Keratinocyte (primary cell): ENCODE data around the gene ZNF232. TPM values are rescaled to one million over a fixed set of nuclear protein-coding genes. Genes with fewer than 3 reads are reported as not detected.
"Not testable (repeated sequence)": the region's sequence is repeated elsewhere in the genome, so short reads cannot be mapped to it uniquely, and the experiment has no call there.

Experiments
- DNase-seq: peaks from one replicate; pipeline ENCODE4 v3.0.0-alpha.2; 2011; ENCODE audit warnings: low read depth, missing footprints, low spot score
- FAIRE-seq: peaks from 2 replicates; lab custom pipeline; 2011; peaks lifted over from hg19 to GRCh38; lab: Jason Lieb, UNC
- H2AFZ ChIP-seq: 2 replicates; pipeline ENCODE4 v1.6.0; 2012; ENCODE audit warnings: low read length, control low read depth, inconsistent platforms; ENCODE audit not compliant: control insufficient read depth
- H3K27ac ChIP-seq: 2 replicates; pipeline ENCODE4 v1.5.1; 2011; ENCODE audit warnings: low read length; ENCODE audit not compliant: control insufficient read depth, insufficient read depth
- H3K27me3 ChIP-seq: 3 replicates; pipeline ENCODE4 v1.6.0; 2011; ENCODE audit warnings: low read length; ENCODE audit not compliant: control insufficient read depth, insufficient read depth; ENCODE audit errors: extremely low read depth
- H3K36me3 ChIP-seq, 2 experiments: 2 replicates in 1 of 2; 3 replicates in 1 of 2; pipeline ENCODE4 v1.5.1; 2011; ENCODE audit warnings: low read length in 2 of 2, mild to moderate bottlenecking in 1 of 2; ENCODE audit not compliant: control insufficient read depth in 2 of 2, insufficient read depth in 2 of 2; ENCODE audit errors: extremely low read depth in 1 of 2
- H3K4me1 ChIP-seq: 3 replicates; pipeline ENCODE4 v1.5.1; 2011; ENCODE audit warnings: low read length; ENCODE audit not compliant: control insufficient read depth, insufficient read depth; ENCODE audit errors: extremely low read depth
- H3K4me2 ChIP-seq: 3 replicates; pipeline ENCODE4 v1.6.0; 2011; ENCODE audit warnings: low read depth, low read length; ENCODE audit not compliant: control insufficient read depth, insufficient read depth; ENCODE audit errors: extremely low read depth
- H3K4me3 ChIP-seq, 3 experiments: fragments of 200-600 bp in 1 of 3; sonication (generic) in 1 of 3; 2 replicates in 2 of 3; 3 replicates in 1 of 3; pipeline ENCODE4 v1.5.1; 2011 to 2016; ENCODE audit warnings: low read length in 3 of 3, mild to moderate bottlenecking in 3 of 3, control low read depth in 2 of 3, inconsistent platforms in 1 of 3, low read depth in 1 of 3, mixed read lengths in 1 of 3, mixed run types in 1 of 3, moderate library complexity in 1 of 3; ENCODE audit not compliant: control insufficient read depth in 2 of 3, insufficient read depth in 2 of 3; ENCODE audit errors: extremely low read depth in 1 of 3
- H3K79me2 ChIP-seq: 2 replicates; pipeline ENCODE4 v1.6.0; 2012; ENCODE audit warnings: low read length; ENCODE audit not compliant: control insufficient read depth, insufficient read depth
- H3K9ac ChIP-seq: 3 replicates; pipeline ENCODE4 v1.6.0; 2011; ENCODE audit warnings: low read length; ENCODE audit not compliant: control insufficient read depth, insufficient read depth; ENCODE audit errors: extremely low read depth
- H3K9me1 ChIP-seq: 3 replicates; pipeline ENCODE4 v1.6.0; 2011; ENCODE audit warnings: low read length; ENCODE audit not compliant: control insufficient read depth, insufficient read depth; ENCODE audit errors: extremely low read depth
- H3K9me3 ChIP-seq: 2 replicates; pipeline ENCODE4 v1.5.1; 2012; ENCODE audit warnings: low read depth, low read length; ENCODE audit not compliant: control insufficient read depth
- H4K20me1 ChIP-seq: 3 replicates; pipeline ENCODE4 v1.6.0; 2011; ENCODE audit warnings: low read length; ENCODE audit not compliant: control insufficient read depth, insufficient read depth; ENCODE audit errors: extremely low read depth
- CTCF ChIP-seq, 3 experiments: IDR thresholded peaks in 1 of 3; conservative IDR thresholded peaks in 1 of 3; optimal IDR thresholded peaks in 1 of 3; 2 replicates in 2 of 3; 3 replicates in 1 of 3; pipeline versions ENCODE3 to v1.5.1; 2011; ENCODE audit warnings: low read length in 3 of 3, mild to moderate bottlenecking in 3 of 3, moderate library complexity in 2 of 3, control low read depth in 1 of 3, inconsistent platforms in 1 of 3; ENCODE audit not compliant: insufficient read depth in 2 of 3; ENCODE audit errors: extremely low read depth in 1 of 3
- EZH2 ChIP-seq: IDR thresholded peaks from one replicate; pipeline ENCODE4 v1.6.1; 2012; ENCODE audit warnings: inconsistent platforms, mild to moderate bottlenecking, low read length, moderate library complexity
- dilution Hi-C: fragments of 300-500 bp; cut with MboI; formaldehyde crosslinking; loops from one replicate; pipeline ENCODE4 v1.7.0; 2020; ENCODE audit warnings: low sequenced_read_pairs; ENCODE audit not compliant: extremely low pct_ligation_motif_present
- polyA plus RNA-seq, 5 experiments: library from polyadenylated mRNA; depleted of rRNA in 3 of 5; stranded (reverse) in 3 of 5; stranded (forward) in 1 of 5; unstranded in 1 of 5; fragments of >200 nt; gene quantifications; 1 replicate in 1 of 5; 2 replicates in 3 of 5; 3 replicates in 1 of 5; pipeline versions ENCODE4 v1.2.1 to v1.2.3, GENCODE V29; 2011 to 2012; ENCODE audit warnings: missing spikeins in 2 of 5, low read depth in 1 of 5, low replicate concordance in 1 of 5

ZNF232 gene
- polyA plus RNA-seq, 1 donor (not counting 4 experiments of a cell fraction or from before 2014, with no cell fraction given) = 5.2 TPM

GRCh38 chr17:5137511-5138197 is 26.0 kb upstream of the ZNF232 start:
- H3K27me3 ChIP-seq = not testable (repeated sequence)

GRCh38 chr17:5136580-5137412 is 25.1 kb upstream of the ZNF232 start:
- H3K9me1 ChIP-seq, H2AFZ ChIP-seq, dilution Hi-C loops, H4K20me1 ChIP-seq, FAIRE-seq, H3K9me3 ChIP-seq, DNase-seq, H3K4me1 ChIP-seq, H3K79me2 ChIP-seq, H3K9ac ChIP-seq, H3K36me3 ChIP-seq, H3K4me2 ChIP-seq, H3K27ac ChIP-seq, H3K27me3 ChIP-seq, H3K4me3 ChIP-seq: not testable (repeated sequence)

More at GRCh38 chr17:5137511-5138197, 26.0 kb upstream of the ZNF232 start:
- H3K79me2 ChIP-seq, H3K4me3 ChIP-seq, H2AFZ ChIP-seq, H3K9me1 ChIP-seq, H3K36me3 ChIP-seq, H3K4me1 ChIP-seq, FAIRE-seq, H3K9ac ChIP-seq, H3K9me3 ChIP-seq, H3K27ac ChIP-seq, H3K4me2 ChIP-seq, H4K20me1 ChIP-seq, dilution Hi-C loops, DNase-seq: not testable (repeated sequence)

GRCh38 chr17:5135726-5136579 is 24.3 kb upstream of the ZNF232 start:
- Histone ChIP-seq H3K9ac (no peak overlapping the region), H4K20me1 (no peaks in the 10 kb centered on the region), H3K4me3 (no peak overlapping the region), H3K9me1 (no peaks in the 10 kb centered on the region), H3K36me3 (no peaks in the 10 kb centered on the region), H3K4me2 (no peak overlapping the region), H3K27ac (no peak overlapping the region), H2AFZ (no peak overlapping the region), H3K79me2 (no peaks in the 10 kb centered on the region), H3K4me1 (no peaks in the 10 kb centered on the region), H3K9me3 (no peaks in the 10 kb centered on the region), H3K27me3 (no peaks in the 10 kb centered on the region)
- no peak for TF ChIP-seq EZH2
- TF ChIP-seq CTCF (optimal IDR thresholded peaks at IDR 0.05 in 1 of 3, IDR thresholded peaks at IDR 0.05 in 1 of 3, conservative IDR thresholded peaks at IDR 0.05 in 1 of 3; ENCODE audit: extremely low read depth in 1 of 3, insufficient read depth in 2 of 3, low read length in 3 of 3) = no peak
- dilution Hi-C loops = no loop called here
- FAIRE-seq = no peak
- no peak for DNase-seq

- H3K4me2 ChIP-seq, H3K4me3 ChIP-seq, H3K9ac ChIP-seq, FAIRE-seq, DNase-seq, H3K4me1 ChIP-seq, H3K27ac ChIP-seq, H4K20me1 ChIP-seq, H3K9me3 ChIP-seq, dilution Hi-C loops, H3K9me1 ChIP-seq, H3K36me3 ChIP-seq, H3K27me3 ChIP-seq, H3K79me2 ChIP-seq, H2AFZ ChIP-seq: not testable (repeated sequence)
Observed at GRCh38 chr17:5135131-5135712, 23.5 kb upstream of the ZNF232 start.
